Cardiac septum (tissue), 1 donor: ENCODE measurements around the gene COPB1. TPM values are rescaled to one million over a fixed set of nuclear protein-coding genes. Genes with fewer than 3 reads are reported as not detected.

Experiments
- total RNA-seq: library from RNA; stranded (reverse); fragmentation: NEBNext Ultra II Directional; extraction: Animal tissue kit (Norgen Biotek cat#: 25700); gene quantifications from one replicate; pipeline ENCODE4 v1.2.1, GENCODE V29; 2021
- donor health status: DM: no; HTN: no; CAD: no.

The COPB1 gene
- total RNA-seq, 1 donor from 2014 or later: 61.4 TPM

Other genes with a start within 250 kb of the COPB1 start
- 142 TPM for gene RRAS2, start 140.6 kb downstream of the COPB1 start, total RNA-seq
- gene PSMA1, start 20.6 kb upstream of the COPB1 start, total RNA-seq: 136 TPM
- gene PDE3B, start 144.0 kb upstream of the COPB1 start, total RNA-seq: 8.7 TPM